Stimulated activated CD4-positive, alpha-beta T cell treated with anti-CD3 and anti-CD28 coated beads, Interleukin-1b, Interleukin-23, amount 100 ng/mL, for 1 hour (primary cell): ENCODE results near the gene CISH.
A peak's percentile ranks its signal among the peaks of the same experiment; 100 is the strongest.

Source experiments
- DNase-seq, 2 donors: peaks; one replicate each; pipeline ENCODE4 v3.0.0-alpha.2; 2020; ENCODE audit warnings: low read depth in 2 of 2

Gene CISH

GRCh38 chr3:50611464-50612233 is at the start of gene CISH:
Gene CISH (minus strand): TSS chr3:50611774. CDS start chr3:50611650, 124 bp downstream.
- DNase-seq, result peak; percentile 67 to 94

DNA sequence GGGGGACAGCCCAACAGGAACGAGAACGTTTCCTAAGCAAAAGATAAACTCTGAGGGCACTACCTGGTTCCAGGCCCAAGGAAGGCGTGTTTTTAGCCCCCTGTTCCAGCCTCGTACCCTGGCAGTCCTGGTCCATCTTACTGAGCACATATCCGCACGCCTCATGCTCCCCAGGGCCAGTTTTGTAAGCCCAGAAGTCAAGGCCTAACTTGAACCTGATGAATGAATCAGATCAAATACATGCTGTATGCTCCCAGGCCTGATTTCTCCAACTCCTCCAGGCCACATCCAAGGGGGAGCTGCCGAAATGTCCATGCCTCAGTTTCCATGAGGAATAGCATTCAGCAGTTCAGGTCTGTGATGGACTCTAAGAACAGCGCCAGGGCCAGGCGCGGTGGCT is 48.8 kb upstream of the CISH start:
- DNase-seq, result no peak

DNA sequence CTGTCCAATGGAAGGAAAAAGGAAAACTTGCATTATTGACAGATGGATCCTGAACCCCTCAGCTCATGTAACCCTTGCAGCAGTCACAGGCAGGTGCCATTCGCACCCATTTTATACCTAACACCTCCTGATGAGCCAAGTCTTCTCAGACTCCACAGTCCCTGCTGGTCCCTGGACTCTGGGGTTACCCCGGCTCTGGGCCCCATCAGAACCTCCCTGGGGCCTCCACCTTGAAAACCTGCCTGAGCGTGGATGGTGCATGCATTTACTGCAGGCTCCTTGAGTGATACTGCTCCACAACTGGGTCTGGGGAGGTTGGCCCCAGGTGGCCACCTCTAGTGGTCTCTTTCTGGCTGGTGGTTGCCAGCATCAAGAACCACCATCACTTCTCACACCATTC is 47.3 kb upstream of the CISH start:
- DNase-seq, result no peak

DNA sequence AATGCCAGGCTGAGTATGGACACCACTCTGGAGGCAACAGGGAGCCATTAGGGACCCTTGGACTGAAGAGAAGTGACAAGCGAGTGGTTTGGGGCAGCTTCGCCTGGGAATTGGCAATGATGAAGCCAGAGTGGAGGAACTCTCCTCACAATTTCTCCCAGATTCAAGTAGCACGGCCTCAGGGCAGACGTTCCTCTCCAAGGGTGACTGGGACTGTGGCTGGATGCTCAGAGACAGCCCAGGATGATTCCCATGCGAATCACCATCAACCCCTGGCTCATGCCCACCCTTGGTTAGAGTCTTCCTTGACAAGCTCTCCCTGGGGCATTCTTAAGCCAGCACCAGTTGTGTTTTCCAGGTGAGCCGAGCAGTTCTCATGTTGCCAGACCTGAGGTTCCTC is 46.8 kb upstream of the CISH start:
- no peak for DNase-seq

DNA sequence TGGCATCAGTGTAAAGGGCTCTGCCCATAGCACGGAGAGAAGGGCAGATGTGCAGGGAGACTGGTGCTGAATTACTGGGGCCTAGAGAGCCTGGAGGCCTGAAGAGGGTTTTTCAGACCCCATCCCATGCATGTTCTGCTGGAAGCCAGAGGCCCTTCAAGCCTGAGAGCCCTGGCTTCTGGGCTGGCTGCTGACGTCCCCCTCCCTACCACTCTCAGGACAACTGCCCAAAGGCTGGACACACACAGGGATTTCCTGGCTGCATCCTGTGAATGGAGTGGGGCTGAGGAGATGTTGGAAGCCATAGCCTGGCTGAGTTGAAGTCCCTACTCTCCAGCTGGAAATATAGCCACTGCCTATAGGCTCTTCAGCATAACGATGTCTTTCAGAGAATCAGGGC is 46.2 kb upstream of the CISH start:
- DNase-seq, result no peak

GRCh38 chr3:50657407-50657806 is 45.8 kb upstream of the CISH start:
- no peak for DNase-seq

DNA sequence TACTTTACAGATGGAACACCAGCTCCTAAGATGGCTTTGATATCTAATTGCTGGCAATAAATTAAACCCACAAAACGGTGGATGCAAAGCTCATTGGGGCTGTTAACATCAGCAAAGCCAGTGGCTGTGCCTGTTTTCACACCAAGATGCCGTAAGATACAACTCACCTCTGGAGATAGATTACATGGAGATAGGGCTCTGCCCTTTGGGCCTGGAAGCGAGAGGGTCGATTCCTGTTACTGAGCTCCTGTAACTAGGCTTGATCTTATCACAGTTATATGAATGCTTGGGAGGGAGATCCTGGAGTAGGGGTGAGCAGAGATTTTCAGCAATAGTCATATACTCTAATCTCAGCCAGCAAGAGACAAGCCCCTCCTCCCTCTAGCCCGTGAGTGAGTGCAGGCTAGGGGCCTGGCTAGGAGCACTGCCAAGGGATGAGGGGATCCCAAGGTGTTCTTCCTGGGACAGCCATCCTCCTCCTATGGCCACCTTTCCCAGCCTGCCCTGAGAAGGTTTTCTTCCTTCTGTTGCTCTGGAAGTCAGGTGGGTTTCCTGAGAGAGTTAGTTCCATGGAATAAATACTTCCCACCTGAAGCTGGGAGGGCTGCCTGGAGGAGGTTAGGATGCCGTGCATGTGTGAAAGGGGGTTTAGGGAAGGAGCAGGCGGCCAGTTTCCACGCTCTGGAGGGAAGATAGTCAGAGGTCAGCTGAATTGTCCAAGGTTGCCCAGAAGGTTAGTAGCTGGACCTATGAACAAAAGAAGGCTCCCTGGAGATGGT is 45.0 kb upstream of the CISH start:
- no peak for DNase-seq

DNA sequence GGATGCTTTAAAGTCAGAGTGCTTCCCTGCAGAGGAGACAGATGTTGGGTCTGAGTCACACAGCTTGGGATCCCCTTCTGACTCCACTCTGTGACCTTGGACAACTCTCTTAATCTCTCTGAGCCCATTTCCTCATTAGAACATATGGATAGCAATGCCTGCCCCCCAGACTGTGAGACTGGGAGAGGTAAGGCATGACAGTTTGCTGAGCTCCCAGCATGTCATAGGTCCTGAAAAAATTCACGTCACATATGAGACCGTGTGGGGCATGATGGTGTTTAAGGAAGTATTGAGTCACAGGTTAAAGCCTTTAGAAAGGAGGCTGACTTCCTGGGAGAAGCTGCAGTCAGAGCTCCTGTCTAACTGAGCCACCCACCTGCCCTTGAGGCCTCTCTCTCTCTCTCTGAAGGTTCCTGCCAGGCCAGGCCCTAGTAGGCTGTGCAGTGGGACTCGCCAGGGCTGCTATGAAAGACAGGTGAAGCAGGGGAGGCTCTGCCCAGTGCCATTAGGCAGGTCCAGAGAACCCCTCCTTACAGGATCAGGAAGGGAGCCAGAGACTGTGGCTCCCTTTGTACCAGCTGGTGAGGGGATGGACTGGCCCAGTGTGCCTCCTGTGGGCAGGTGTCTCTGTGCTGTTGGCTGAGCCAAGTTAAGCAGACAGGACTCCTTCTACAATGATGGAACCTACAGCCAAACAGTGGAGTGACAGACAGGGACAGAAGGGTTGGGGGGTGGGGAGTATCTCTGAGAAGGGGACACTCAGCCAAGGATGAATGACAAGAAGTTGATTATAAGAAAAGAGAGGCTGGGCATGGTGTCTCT is 43.6 kb upstream of the CISH start:
- no peak for DNase-seq

GRCh38 chr3:50653937-50654595 is 42.5 kb upstream of the CISH start:
- no peak for DNase-seq

DNA sequence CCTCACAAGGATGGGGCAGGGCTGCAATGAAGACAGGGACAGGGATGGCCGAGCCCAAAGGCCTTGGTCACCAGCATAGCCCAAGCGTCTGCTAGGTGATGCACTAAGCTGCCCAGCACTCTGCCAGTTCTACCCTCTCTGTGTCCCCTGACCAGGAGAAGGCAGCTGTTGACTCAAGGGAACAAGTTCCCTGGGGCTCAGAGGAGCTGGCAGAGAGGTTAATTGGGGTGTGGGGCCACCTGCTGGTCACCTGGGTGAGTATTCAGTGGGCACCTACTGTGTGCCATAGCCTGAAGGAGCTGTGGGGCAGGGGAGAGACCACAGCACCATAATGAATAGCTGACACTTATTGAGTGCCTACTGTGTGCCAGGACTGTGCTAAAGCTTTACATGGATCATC is 41.1 kb upstream of the CISH start:
- peak in 1 of 2 donors; percentile 26 for DNase-seq

DNA sequence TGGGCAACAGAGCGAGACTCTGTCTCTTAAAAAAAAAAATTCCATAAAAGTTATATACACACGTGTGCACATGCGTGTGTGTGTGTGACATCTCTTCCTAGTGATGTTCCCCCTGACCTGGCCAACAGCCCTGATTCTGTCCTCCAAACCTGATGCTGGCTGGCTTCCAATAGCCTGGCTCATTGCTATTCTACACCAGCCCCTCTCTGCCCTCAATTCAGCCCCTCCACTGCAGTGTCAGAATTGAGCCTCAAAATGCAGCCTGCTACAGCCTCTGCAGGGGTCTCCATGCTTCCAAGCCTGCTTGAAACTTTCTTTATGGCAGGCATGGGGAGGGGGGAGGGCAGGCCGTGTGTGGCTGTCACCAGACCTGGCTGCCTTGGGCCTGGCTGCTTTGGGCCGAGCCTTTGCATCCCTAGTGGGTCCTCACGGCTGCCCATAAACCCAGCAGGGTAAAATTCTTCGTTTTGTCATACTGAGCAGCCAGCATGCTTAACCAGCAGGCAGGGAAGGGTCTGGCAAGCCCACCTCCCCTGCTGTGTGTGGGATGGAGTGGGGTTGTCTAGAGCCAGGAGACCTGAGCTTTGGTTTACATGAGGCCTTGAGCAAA is 40.5 kb upstream of the CISH start:
- DNase-seq, result no peak

DNA sequence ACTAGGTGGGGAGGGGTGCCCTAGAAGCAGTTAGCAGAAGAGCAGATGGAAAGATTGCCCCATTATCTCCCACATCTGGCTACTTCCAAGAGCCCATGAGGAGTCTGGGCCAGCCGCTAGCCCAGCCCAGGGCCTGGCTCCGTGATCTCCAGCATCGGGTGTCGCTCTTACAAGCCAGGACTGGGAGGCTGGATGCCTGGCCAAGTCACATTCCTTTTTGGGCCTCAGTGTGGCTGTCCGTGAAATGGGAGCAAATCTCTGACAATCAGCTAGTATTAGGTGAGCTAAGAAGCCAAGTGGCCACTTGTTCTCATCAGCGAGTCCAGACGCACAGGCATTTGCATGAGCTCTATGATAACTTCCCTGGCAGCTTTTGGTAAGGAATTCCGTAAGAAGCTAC is 39.9 kb upstream of the CISH start:
- DNase-seq, result no peak

GRCh38 chr3:50650018-50650417 is 38.4 kb upstream of the CISH start:
- no peak for DNase-seq

DNA sequence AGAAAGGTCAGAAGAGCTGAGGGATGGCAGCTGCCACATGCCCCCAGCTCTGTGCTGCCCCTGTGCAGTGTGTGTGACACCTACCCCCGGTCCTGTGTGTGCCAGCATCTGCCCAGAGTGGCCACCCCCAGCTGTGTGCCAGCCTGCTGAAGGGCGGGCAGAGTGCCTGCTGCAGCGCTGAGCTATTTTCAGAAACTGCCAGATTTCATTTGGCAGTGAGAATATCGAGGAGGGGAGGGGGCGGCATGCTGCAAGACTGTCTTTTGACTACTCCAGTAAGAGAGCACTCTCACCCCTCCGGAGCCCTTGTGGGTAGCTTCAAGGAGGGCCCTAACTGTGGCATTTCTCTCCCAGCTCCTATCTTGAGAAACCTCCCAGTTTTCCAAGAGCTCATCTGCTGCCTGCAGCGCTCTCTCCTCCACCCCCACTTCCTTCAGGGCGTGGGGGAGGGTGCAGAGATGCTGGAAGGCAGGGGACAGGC is 37.9 kb upstream of the CISH start:
- no peak for DNase-seq

- no peak for DNase-seq
Measured at GRCh38 chr3:50648944-50649343, 37.4 kb upstream of the CISH start.

DNA sequence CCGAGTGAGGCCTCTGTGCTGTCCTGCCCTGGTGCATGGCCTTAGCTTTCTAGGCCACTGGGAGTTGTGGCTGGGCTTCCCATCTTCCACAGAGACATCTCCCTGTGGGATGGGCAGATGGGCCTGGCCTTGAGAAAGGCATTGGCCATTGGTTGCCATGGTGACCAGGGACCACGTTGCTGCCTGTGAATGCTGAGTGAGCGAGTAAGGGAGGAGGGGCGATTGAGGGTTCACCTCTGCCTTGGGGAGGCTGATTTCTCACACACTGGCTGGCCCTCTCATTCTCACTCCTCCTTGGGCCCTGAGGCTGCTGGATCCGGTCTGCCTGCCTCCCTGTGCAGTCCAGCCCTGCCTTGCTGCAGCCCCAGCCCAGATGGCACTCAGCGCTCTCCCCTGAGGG is 36.7 kb upstream of the CISH start:
- DNase-seq, result no peak

DNA sequence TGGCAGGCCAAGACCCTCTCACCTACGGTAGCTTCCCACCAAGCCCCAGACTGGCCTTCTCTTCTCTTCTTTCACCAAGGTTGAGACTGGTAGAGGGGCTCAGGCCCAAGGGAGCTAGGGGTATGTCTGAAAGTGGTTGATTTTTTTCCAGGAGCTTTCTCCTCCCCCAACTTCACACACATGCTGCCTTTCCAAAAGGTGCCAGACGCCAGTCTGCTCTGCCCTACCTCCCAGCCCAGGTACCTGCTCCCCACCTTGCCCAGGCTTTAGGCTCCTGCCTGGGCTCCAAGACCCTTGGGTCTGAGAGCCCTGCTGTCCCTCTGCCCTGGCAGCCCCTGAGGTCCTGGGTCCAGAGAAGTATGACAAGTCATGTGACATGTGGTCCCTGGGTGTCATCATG is 33.8 kb upstream of the CISH start:
- DNase-seq, result no peak

DNA sequence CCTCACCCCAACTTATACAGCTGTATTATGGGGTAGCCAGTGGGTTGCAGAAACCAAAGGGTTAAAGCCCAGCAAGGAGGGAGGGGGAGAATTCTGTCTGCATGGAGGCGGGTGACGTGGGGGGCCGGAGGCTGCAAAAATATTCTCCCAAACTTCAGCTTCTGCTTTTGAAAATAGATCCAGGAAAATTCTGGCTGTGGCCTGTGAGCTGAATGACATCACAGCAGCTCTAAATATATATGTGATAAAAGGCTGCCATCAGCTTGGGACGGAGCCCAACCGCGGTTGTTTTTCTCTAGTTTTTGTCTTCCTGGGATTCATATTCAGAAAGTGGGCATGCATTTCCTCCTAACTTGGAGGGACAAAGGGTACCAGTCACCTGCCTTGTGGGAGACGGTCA is 33.0 kb upstream of the CISH start:
- no peak for DNase-seq

DNA sequence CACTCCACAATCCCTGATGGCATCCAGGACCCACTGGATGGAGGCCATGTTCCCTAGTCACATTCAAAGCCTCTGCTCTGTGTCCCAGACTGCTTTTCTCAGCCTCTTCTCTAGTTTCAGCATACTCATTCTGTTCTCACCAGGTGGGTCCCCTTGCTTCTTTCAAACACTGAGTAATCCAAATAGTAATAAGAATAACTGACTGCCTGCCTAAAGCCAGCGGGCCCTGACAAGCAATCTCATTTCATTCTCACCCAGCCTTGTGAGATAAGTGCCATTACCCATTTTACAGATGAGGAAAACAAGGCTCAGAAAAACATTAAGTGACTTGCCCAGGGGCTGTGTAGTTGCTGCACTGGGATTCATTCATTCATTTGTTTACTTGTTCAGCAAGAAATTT is 30.8 kb upstream of the CISH start:
- DNase-seq, result no peak

DNA sequence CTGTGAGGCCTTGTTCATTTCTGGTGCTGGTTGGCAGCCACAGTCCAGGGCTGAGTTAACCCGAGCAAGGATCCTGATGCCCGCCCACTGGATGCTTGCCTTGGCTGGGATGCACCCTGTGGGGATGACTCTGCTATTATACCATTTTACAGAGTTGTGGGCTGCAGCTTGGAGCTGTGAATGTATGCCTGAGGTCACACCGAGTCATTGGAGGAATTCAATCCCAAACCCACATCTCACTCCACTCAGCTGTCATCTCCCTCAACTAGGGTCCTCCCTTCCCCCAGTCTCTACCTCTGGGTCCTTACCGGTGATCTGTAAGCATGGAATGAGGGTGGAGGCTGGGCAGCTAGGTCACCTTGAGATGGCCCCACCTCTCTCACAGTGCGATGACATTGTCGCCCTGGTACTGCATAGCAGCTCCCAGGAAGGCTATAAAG is 27.5 kb upstream of the CISH start:
- no peak for DNase-seq

DNA sequence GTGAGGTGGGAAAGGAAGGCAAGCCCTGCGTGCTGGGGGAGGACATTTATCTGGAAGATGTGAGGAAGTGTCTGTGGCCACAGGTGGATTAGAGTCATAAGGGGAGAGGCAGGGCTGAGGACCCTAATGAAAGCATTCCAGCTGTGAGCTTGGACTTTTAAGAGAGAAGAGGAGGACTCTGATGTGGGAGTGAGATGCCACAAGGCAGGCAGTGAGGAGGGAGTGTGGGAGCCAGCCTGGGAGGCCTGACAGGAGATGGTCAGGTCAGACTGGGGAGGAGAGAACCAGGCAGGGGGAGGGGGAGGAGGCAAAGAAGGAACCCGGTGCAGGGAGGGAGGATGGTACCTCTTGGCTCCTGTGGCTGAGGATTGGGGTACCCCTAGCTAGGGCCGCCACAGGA is 26.4 kb upstream of the CISH start:
- DNase-seq, result no peak
